Inflammatory macrophage treated with lipopolysaccharide for 1 hour (primary cell): Measurements from ENCODE around the gene IRAK4.
A peak's percentile ranks its signal among the peaks of the same experiment; 100 is the strongest.
"Not testable (repeated sequence)": the region's sequence is repeated elsewhere in the genome, so short reads cannot be mapped to it uniquely, and the experiment has no call there.

Source experiments
- DNase-seq, 2 donors: peaks; one replicate each; pipeline ENCODE4 v3.0.0-alpha.2; 2020 to 2022

Gene IRAK4

DNA sequence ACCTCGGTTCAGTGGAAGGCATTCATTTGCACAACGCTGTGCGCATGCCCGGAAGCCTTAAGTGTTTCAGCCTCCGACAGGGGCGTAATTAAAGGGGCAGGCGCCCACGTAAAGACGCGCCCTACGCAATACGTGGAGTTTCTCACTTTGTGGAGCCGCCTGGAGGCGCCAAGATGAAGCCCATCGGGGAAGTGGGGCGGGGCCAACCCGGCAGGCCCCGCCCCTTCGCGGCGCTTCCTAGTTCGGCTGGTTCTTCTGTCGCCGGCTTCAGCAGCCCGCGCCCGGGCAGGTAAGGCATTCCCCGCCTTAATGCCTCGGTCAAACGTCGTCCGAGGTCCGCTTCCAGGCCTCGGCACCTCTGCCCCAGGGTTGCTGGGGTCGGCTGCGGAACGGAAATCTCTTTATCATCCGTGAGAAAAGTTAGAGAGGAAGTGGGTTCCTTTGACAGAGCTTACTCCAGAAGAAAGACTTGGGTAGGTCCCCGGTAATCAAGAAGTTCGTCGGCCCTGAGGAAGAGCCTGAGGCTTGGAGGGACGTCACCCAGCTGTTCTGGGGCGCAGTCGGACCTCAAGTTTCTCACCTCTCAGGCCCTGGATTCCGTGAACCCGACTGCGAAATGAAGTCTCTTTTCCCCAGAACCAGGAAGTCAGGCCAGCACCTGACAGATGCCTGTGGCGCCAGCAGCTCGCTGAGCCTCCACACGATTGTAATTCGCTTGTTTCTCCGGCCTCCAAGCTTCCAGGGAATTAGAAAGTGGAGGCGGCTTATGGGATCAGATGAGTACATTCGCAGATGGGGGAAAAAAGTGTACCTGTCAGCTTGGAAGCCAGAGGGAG is at the start of gene IRAK4, which contains the start of gene PUS7L:
Gene IRAK4, plus strand, starts transcription at position 224 of the 836 bp plus-strand sequence. CDS start 9,161 bp downstream, outside the sequence.
Gene PUS7L, minus strand, starts transcription at position 63 of the 836 bp plus-strand sequence. CDS start 3,545 bp downstream, outside the sequence.
- DNase-seq, result peak; percentile 96 to 99

DNA sequence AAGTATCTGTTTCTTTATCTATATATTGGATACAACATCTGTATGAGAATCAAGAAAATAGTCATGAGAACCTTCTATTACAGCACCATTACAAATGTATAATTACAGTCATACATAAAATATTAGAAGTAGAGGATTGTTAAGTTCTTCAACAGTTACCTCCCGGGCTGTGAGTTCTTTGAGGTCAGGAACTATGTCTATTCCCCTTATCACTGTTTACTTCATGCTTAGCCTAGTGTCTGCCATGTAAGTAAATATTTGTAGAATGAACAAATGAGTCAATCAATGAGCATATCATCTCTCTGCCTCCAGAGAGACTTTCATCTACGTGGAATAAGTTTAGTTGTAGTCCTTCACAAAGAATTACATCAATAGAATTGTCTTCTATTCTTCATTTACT is 47.4 kb upstream of the IRAK4 start:
- no peak for DNase-seq

DNA sequence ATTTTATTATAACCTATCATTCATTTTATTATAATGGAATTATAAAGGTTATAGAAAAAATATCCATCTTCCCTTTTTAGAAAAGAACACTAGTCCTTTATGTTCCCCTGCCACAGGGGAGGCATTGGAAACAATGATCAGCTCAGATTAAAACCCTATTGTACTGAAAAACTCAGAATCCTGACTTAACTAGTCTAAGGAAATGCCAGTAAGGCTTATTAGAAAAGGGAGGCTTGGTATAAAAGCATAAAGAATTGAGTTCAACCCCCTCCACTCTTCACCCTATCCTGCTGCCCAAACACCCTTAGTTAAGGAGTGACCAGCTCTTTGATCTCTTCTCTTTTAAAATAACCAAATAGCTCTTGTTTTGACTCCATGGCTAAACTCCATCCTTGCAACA is 36.1 kb upstream of the IRAK4 start:
- DNase-seq, result no peak

- no peak for DNase-seq
Observed at GRCh38 chr12:43723134-43723533, 35.6 kb upstream of the IRAK4 start.

- DNase-seq, result peak in 1 of 2 donors; percentile 32
Observed at GRCh38 chr12:43728117-43728516, 30.6 kb upstream of the IRAK4 start.

GRCh38 chr12:43728698-43729097 is 30.1 kb upstream of the IRAK4 start:
- DNase-seq, result no peak

- DNase-seq, result no peak
Observed at GRCh38 chr12:43730283-43730682, 28.5 kb upstream of the IRAK4 start.

GRCh38 chr12:43733687-43734086 is 25.1 kb upstream of the IRAK4 start:
- no peak for DNase-seq

DNA sequence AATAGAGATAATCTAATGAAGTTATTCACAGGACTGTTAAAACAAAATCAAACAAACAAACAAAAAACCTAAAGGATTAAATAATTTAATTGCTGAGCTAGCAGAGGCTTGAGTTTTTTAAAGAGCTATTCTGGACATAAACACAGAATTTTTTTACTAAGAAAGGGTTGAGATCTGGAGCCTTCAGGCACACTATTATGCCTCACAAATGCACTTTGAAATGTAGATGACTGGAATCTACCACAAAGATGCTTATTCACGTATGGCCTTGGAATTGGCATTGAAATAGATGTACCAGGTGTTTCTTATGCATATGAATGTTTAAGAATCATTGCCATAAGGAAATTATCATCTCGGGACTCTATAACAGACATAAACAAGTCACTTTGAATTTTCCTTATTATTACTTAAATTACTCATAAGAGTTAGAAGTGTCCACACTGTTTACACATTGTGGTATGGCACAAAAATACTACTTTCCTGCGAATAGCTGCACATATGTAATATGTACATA is 21.8 kb upstream of the IRAK4 start:
- DNase-seq, result no peak

GRCh38 chr12:43737646-43738045 is 21.1 kb upstream of the IRAK4 start:
- no peak for DNase-seq

DNA sequence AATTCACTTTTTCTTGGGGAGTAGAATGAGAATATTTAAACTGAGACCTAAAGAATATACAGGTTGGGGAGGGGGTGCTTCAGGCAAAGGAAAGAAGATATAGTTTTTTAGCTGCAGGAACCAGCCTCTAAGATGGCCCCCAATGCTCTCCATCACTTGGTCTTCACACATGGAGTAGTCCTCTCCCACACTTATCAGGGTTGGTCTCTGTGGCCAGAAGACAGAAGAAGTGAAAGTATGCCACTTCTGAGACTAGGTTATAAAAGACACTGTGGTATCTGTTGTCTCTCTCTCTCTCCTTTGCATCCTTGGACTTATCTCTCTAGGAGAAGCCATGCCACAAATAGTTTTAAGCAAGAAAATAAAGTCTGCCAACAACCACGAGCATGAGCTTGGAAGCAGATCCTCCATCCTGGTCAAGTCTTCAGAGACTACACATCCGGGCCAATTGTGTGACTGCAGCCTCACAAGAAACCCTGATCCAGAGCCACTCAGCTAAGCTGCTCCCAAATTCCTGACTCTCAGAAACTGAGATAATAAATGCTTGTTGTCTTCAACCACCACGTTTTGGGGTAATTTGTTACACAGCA is 18.1 kb upstream of the IRAK4 start:
- DNase-seq, result no peak

GRCh38 chr12:43742106-43742505 is 16.6 kb upstream of the IRAK4 start:
- DNase-seq, result no peak

DNA sequence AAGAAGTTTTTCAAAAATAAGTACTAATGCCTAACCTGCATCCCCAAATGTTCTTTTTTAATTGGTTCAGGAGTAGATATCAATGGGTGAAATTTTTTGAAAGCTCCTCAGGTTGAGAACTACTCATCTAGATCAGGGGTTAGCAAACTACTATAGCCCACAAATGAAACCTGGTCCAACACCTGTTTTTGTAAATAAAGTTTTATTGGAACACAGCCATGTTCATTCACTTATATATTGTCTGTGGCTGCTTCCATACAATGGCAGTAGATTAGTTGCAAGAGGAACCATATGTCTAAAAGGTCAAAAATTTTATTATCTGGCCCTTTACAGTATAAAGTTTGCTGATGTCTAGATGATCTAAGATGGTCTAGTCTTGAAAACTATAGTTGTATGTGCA is 13.9 kb upstream of the IRAK4 start:
- no peak for DNase-seq

DNA sequence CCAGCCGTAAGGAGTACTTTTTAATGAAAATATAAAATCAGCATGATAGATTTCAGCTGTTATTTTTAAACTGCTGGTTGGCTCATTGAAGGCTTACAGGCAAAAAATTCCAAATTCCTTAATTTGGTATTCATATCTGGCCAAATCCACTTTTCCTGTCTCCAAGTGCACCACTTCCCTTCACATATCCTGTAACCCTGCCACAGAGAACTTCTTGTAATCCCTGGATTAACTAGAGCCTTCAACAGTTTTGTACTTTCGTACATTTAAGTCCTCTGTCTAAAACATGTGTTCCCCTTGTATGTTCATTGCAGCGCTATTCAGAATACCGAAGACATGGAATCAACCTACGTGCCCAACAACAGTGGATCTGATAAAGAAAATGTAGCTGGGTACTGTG is 9.7 kb upstream of the IRAK4 start:
- no peak for DNase-seq

DNA sequence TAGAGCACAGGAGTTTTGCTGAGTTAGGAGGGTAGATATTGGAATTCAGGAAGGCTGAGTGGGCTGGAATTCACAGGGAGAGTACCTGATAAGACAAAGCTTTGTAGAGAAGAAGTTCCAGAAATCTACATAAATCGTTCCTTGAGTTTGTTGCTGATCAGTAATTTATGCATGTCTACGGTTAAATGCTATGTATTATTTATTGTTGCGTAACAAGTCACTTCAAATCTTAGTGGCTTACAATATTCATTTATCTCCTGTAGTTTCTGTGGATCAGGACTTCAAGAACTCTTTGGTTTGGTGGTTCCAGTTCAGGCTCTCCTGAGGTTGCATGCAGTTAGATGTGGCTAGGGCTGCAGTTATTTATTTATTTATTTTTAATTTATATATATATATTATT is 7.9 kb upstream of the IRAK4 start:
- no peak for DNase-seq

- not testable (repeated sequence) for DNase-seq
Observed at GRCh38 chr12:43751360-43751759, 7.4 kb upstream of the IRAK4 start.

GRCh38 chr12:43754015-43754414 is 4.7 kb upstream of the IRAK4 start:
- DNase-seq, result no peak

DNA sequence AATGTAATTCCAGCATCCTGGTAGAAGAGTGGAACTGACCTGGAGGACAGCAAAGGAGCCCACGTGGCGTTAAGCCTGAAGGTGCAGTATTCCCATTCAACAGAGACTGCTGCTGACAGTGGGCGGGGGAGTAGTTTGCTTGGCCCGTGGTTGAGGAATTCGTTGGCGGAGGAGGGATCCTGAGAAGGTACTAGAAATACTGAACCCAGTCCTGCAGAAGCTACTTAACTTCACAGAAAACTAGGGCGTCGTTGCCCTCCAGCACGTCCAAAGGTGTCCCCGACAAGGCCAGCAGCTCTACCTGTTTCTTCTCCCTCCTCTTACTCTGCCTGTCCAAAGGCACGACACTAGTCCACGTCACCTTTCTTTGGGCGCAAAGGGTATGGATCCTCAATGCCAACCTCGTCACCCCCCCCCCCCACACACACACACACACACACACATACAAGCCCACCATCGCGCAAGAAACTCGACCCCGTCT is 464 bp upstream of the IRAK4 start:
- DNase-seq, result peak in 1 of 2 donors; percentile 5

DNA sequence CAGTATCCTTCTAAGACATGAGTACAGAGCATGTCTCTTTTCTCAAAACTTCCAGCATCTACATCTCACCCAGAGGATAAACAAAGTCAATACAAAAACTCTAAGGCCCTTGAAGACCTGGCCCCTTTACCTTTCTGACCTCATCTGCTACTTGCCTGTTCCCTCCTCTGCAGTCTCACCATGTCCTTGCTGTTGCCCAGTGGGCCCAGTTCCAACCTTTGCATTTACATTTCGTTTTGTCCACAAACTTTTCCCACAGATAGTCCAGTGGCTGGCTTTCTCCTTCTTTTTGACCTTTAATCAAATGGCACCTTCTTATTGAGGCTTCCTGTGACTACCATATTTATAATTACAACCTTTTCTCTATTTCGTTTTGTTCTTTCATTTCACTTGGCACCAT is 1.6 kb downstream of the IRAK4 start:
- no peak for DNase-seq

GRCh38 chr12:43761500-43761899 is 2.7 kb downstream of the IRAK4 start:
- DNase-seq, result no peak

GRCh38 chr12:43762596-43762995 is 3.8 kb downstream of the IRAK4 start:
- DNase-seq, result no peak

DNA sequence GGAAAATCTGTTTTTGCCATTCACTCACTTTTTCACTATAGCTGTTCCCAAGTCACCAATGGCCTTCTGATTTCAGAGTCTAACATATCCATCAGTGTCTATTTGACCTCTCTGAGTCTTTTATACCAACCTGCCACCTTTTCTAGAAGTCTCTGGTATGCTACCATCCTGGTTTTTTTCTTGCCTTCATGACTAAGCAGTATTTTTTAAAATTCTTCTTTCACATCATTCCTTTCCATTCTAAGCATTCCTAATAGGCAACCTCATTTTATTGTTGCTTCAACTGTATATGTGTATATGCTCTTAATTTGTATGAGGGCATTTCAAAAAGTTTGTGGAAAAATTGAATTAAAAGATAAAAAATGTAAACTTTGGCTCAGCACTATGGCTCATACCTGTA is 5.0 kb downstream of the IRAK4 start:
- DNase-seq, result no peak

- DNase-seq, result no peak
Observed at GRCh38 chr12:43764528-43764927, 5.8 kb downstream of the IRAK4 start.

GRCh38 chr12:43766291-43766690 is 7.5 kb downstream of the IRAK4 start:
- DNase-seq, result no peak
